Spleen (tissue), 11 donors: Measurements from ENCODE around the gene DLG2. TPM values are rescaled to one million over a fixed set of nuclear protein-coding genes. Genes with fewer than 3 reads are reported as not detected.

Source experiments
- DNase-seq: peaks from one replicate; pipeline ENCODE4 v3.0.0-alpha.2; 2020
- H3K27ac ChIP-seq, 8 donors: fragments of 200-600 bp; sonication (generic) in 7 of 8; 1 replicate in 4 of 8; 2 replicates in 4 of 8; pipeline versions ENCODE4 v1.5.0 to v1.8.0; 2016 to 2021; ENCODE audit warnings: inconsistent platforms in 4 of 8, mild to moderate bottlenecking in 4 of 8, moderate library complexity in 1 of 8
- H3K27me3 ChIP-seq, 7 donors: fragments of 200-600 bp; sonication (generic) in 6 of 7; replicated peaks in 1 of 7; 1 replicate in 4 of 7; 2 replicates in 3 of 7; pipeline versions ENCODE4 v1.5.0 to v1.8.0; 2016 to 2021; ENCODE audit warnings: inconsistent platforms in 3 of 7, mild to moderate bottlenecking in 1 of 7
- H3K36me3 ChIP-seq, 6 donors: fragments of 200-600 bp; sonication (generic) in 5 of 6; 1 replicate in 4 of 6; 2 replicates in 2 of 6; pipeline versions ENCODE4 v1.5.0 to v1.8.0; 2016 to 2021; ENCODE audit warnings: inconsistent platforms in 2 of 6
- H3K4me1 ChIP-seq, 6 donors: fragments of 200-600 bp; sonication (generic) in 5 of 6; 1 replicate in 3 of 6; 2 replicates in 3 of 6; pipeline versions ENCODE4 v1.5.0 to v1.8.0; 2016 to 2021; ENCODE audit warnings: inconsistent platforms in 3 of 6
- H3K4me3 ChIP-seq, 8 donors: fragments of 200-600 bp; sonication (generic) in 7 of 8; 1 replicate in 4 of 8; 2 replicates in 4 of 8; pipeline versions ENCODE4 v1.5.0 to v1.8.0; 2016 to 2021; ENCODE audit warnings: inconsistent platforms in 4 of 8, mild to moderate bottlenecking in 4 of 8, moderate library complexity in 2 of 8
- H3K9me3 ChIP-seq, 8 donors: fragments of 200-600 bp; sonication (generic) in 7 of 8; 1 replicate in 4 of 8; 2 replicates in 4 of 8; pipeline versions ENCODE4 v1.5.0 to v1.8.0; 2016 to 2021; ENCODE audit warnings: inconsistent platforms in 4 of 8
- CTCF ChIP-seq, 11 experiments: fragments of 200-600 bp in 7 of 11; fragments of 450-650 bp in 4 of 11; sonication (generic) in 4 of 11; IDR thresholded peaks in 8 of 11; conservative IDR thresholded peaks in 3 of 11; 1 replicate in 7 of 11; 2 replicates in 4 of 11; pipeline versions ENCODE4 v1.4.0 to v1.8.0; 2016 to 2021; ENCODE audit warnings: antibody characterized with exemption in 11 of 11, inconsistent platforms in 4 of 11, mild to moderate bottlenecking in 1 of 11
- POLR2A ChIP-seq, 3 donors: fragments of 450-650 bp; IDR thresholded peaks; one replicate each; pipeline ENCODE4 v1.5.1; 2017; ENCODE audit warnings: antibody characterized with exemption in 3 of 3, mild to moderate bottlenecking in 1 of 3
- POLR2AphosphoS5 ChIP-seq, 3 donors: sonication (generic); formaldehyde crosslinking; IDR thresholded peaks; one replicate each; pipeline ENCODE4 v1.5.1; 2017; ENCODE audit warnings: antibody characterized with exemption in 3 of 3
- WGBS, 5 donors: extraction: QIAGEN DNeasy Blood & Tissue Kit in 3 of 5; methylation state at CpG; one replicate each; pipeline versions ENCODE4 v1.1.5 to v1.1.7; 2013 to 2018; 5-methylcytosine and 5-hydroxymethylcytosine counted together
- intact Hi-C: fragments of 100-400 bp; cut with DNase I; formaldehyde crosslinking; loops from one replicate; pipeline ENCODE4 v1.15.0; 2023; ENCODE audit warnings: low total_unique reads
- polyA plus RNA-seq, 3 donors: library from polyadenylated mRNA; stranded (reverse); fragments of 200-250 nt; gene quantifications; one replicate each; pipeline ENCODE4 v1.2.1, GENCODE V29; 2013
- total RNA-seq, 7 donors: library from RNA; depleted of rRNA in 3 of 7; stranded (reverse); fragments of >200 nt in 3 of 7; fragmentation: NEBNext Ultra II Directional in 4 of 7; extraction: Animal tissue kit (Norgen Biotek cat#: 25700) in 4 of 7; gene quantifications; one replicate each; pipeline versions ENCODE4 v1.1.0 to v1.2.1, GENCODE V29; 2016 to 2021
- donor health status: healthy with polysubstance abuse.
- donor health status: DM: no; HTN: no; CAD: no; lungs with moderate emphysema.
- donor health status: DM: no; HTN: no; CAD: no.
- donor health status: Bipolar disorder and iron deficiency.
- donor health status: healthy.
- donor health status: DM: no; HTN: no; CAD: no.
- donor health status: DM: yes; HTN: yes; CAD: no.

The DLG2 gene
- total and polyA plus RNA-seq, 10 donors, result 0.43 to 12.7 (median 7.9) TPM

GRCh38 chr11:85266646-85267045 lies 360.5 kb downstream of the DLG2 start:
- intact Hi-C loops, result no loop called here

GRCh38 chr11:85263328-85263727 lies 363.8 kb downstream of the DLG2 start:
- Histone ChIP-seq H3K36me3 (no peaks in the 10 kb centered on the region), H3K27ac (no peak overlapping the region), H3K9me3 (peaks cover 0 to 6% (median 0%) of the 10 kb centered on the region in 8 donors), H3K4me3 (no peak overlapping the region), H3K27me3 (no peaks in the 10 kb centered on the region), H3K4me1 (no peaks in the 10 kb centered on the region)
- no peak for TF ChIP-seq POLR2AphosphoS5 (IDR thresholded peaks at IDR 0.05)
- no peak for TF ChIP-seq POLR2A (IDR thresholded peaks at IDR 0.05)
- TF ChIP-seq CTCF (IDR thresholded peaks at IDR 0.05 in 8 of 11, conservative IDR thresholded peaks at IDR 0.05 in 3 of 11), result no peak
- 61 to 91% (median 82%) methylated on average over 3 of the region's 3 CpGs for WGBS, 5 donors
- intact Hi-C loops, result no loop called here
- DNase-seq, result no peak

More at GRCh38 chr11:85266646-85267045, 360.5 kb downstream of the DLG2 start:
- TF ChIP-seq CTCF (IDR thresholded peaks at IDR 0.05 in 8 of 11, conservative IDR thresholded peaks at IDR 0.05 in 3 of 11) (no peak), POLR2AphosphoS5 (IDR thresholded peaks at IDR 0.05) (no peak), POLR2A (IDR thresholded peaks at IDR 0.05) (no peak)
- H3K27ac ChIP-seq, result no peak overlapping the region
- peaks cover 0 to 18% (median 0%) of the 10 kb centered on the region in 8 donors for H3K9me3 ChIP-seq
- no peak overlapping the region for H3K4me3 ChIP-seq
- no peaks in the 10 kb centered on the region for H3K4me1 ChIP-seq
- DNase-seq, result no peak
- no peaks in the 10 kb centered on the region for H3K36me3 ChIP-seq
- H3K27me3 ChIP-seq, result no peaks in the 10 kb centered on the region
- WGBS, 5 donors, result 63 to 90% (median 65%) methylated on average over 1 of the region's 1 CpG

- TF ChIP-seq POLR2AphosphoS5 (IDR thresholded peaks at IDR 0.05), result no peak
- no peak for TF ChIP-seq POLR2A (IDR thresholded peaks at IDR 0.05)
- TF ChIP-seq CTCF (IDR thresholded peaks at IDR 0.05 in 8 of 11, conservative IDR thresholded peaks at IDR 0.05 in 3 of 11), result no peak
- no peaks in the 10 kb centered on the region for H3K4me1 ChIP-seq
- no peak overlapping the region for H3K27ac ChIP-seq
- no peaks in the 10 kb centered on the region for H3K27me3 ChIP-seq
- no peaks in the 10 kb centered on the region for H3K36me3 ChIP-seq
- peaks cover 0 to 23% (median 9%) of the 10 kb centered on the region in 8 donors for H3K9me3 ChIP-seq
- DNase-seq, result no peak
- intact Hi-C loops, result no loop called here
- no peak overlapping the region for H3K4me3 ChIP-seq
Observed at GRCh38 chr11:85257837-85258236, 369.3 kb downstream of the DLG2 start.

GRCh38 chr11:85256433-85256832 lies 370.7 kb downstream of the DLG2 start:
- no peaks in the 10 kb centered on the region for H3K27me3 ChIP-seq
- TF ChIP-seq POLR2A (IDR thresholded peaks at IDR 0.05), result no peak
- no peak for TF ChIP-seq CTCF (IDR thresholded peaks at IDR 0.05 in 8 of 11, conservative IDR thresholded peaks at IDR 0.05 in 3 of 11)
- no peak for TF ChIP-seq POLR2AphosphoS5 (IDR thresholded peaks at IDR 0.05)
- no peak overlapping the region for H3K4me3 ChIP-seq
- no peaks in the 10 kb centered on the region for H3K4me1 ChIP-seq
- peaks cover 0 to 23% (median 9%) of the 10 kb centered on the region in 8 donors for H3K9me3 ChIP-seq
- H3K36me3 ChIP-seq, result no peaks in the 10 kb centered on the region
- H3K27ac ChIP-seq, result no peak overlapping the region
- no peak for DNase-seq
- 90 to 95% (median 93%) methylated on average over 6 to 7 of the region's 7 CpGs for WGBS, 5 donors
- intact Hi-C loops, result no loop called here
